IPS DF 4.7 (cell line): ENCODE data around the gene CACNA1H.
"Not testable (repeated sequence)": the region's sequence is repeated elsewhere in the genome, so short reads cannot be mapped to it uniquely, and the experiment has no call there.

Source experiments
- DNase-seq: peaks from one replicate; pipeline ENCODE4 v3.0.0-alpha.2; 2013; ENCODE audit warnings: low spot score; ENCODE audit errors: extremely low read depth

CACNA1H gene

GRCh38 chr16:1265090-1265630 lies 112.3 kb downstream of the CACNA1H start:
- DNase-seq, result no peak

- no peak for DNase-seq
Observed at GRCh38 chr16:1265826-1266225, 112.9 kb downstream of the CACNA1H start.

GRCh38 chr16:1269418-1269817 lies 116.5 kb downstream of the CACNA1H start:
- not testable (repeated sequence) for DNase-seq

GRCh38 chr16:1271380-1271723 lies 118.4 kb downstream of the CACNA1H start:
- no peak for DNase-seq
